ENCODE measurements around the gene CCR9.

DNA sequence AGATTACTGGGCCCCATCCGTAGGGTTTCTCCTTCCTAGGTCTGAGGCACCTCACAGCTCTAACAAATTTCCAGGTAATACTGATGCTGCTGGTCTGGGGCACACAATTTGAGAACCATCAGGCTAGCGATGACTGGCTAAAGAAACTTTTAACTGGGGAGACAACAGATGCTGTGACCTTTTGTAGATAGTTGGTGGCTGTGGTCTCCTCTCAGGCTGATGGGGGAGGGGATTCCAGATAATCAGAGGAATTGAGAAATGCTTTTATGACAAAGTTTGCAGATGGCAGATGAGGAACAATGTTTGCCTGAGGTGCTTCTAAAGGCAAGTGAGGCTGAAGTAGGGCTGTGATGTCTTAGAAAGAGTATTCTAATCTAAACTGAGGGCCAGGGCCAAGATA is 13.8 kb upstream of the CCR9 start:
- TF ChIP-seq POLR2A (IDR thresholded peaks at IDR 0.05) (no peak), POLR2AphosphoS5 (IDR thresholded peaks at IDR 0.05) (no peak)
- TF ChIP-seq, protein P1, sequence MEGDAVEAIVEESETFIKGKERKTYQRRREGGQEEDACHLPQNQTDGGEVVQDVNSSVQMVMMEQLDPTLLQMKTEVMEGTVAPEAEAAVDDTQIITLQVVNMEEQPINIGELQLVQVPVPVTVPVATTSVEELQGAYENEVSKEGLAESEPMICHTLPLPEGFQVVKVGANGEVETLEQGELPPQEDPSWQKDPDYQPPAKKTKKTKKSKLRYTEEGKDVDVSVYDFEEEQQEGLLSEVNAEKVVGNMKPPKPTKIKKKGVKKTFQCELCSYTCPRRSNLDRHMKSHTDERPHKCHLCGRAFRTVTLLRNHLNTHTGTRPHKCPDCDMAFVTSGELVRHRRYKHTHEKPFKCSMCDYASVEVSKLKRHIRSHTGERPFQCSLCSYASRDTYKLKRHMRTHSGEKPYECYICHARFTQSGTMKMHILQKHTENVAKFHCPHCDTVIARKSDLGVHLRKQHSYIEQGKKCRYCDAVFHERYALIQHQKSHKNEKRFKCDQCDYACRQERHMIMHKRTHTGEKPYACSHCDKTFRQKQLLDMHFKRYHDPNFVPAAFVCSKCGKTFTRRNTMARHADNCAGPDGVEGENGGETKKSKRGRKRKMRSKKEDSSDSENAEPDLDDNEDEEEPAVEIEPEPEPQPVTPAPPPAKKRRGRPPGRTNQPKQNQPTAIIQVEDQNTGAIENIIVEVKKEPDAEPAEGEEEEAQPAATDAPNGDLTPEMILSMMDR (IDR thresholded peaks at IDR 0.05): no peak

All from transverse colon (tissue), 4 donors.